Pancreas (tissue), 10 donors: ENCODE results near the gene MYO9B. TPM values are rescaled to one million over a fixed set of nuclear protein-coding genes. Genes with fewer than 3 reads are reported as not detected.

Experiments
- ATAC-seq, 4 donors: fragments of 200-7000 bp; cut with Tn5 transposase; one replicate each; pipeline versions ENCODE4 v1.8.0 to v1.9.1; 2020; ENCODE audit warnings: mild to moderate bottlenecking in 4 of 4, moderate library complexity in 4 of 4
- DNase-seq, 6 donors: peaks; one replicate each; pipeline ENCODE4 v3.0.0-alpha.2; 2020
- FAIRE-seq: peaks from 2 replicates; lab custom pipeline; 2012; peaks lifted over from hg19 to GRCh38; lab: Jason Lieb, UNC
- H3K27ac ChIP-seq, 4 donors: fragments of 200-600 bp; sonication (generic); 1 replicate in 3 of 4; 2 replicates in 1 of 4; pipeline versions ENCODE4 v1.5.0 to v1.8.0; 2020
- H3K27me3 ChIP-seq, 4 donors: fragments of 200-600 bp; one replicate each; pipeline ENCODE4 v1.8.0; 2021
- H3K36me3 ChIP-seq, 3 donors: fragments of 200-600 bp; sonication (generic) in 1 of 3; one replicate each; pipeline versions ENCODE4 v1.5.0 to v1.8.0; 2020 to 2021
- H3K4me1 ChIP-seq, 3 donors: fragments of 200-600 bp; one replicate each; pipeline ENCODE4 v1.8.0; 2021
- H3K4me3 ChIP-seq, 4 donors: fragments of 200-600 bp; sonication (generic) in 2 of 4; one replicate each; pipeline versions ENCODE4 v1.5.0 to v1.8.0; 2020 to 2021
- H3K9me3 ChIP-seq, 4 donors: fragments of 200-600 bp; one replicate each; pipeline ENCODE4 v1.8.0; 2021
- CTCF ChIP-seq, 4 donors: fragments of 200-600 bp; sonication (generic) in 3 of 4; IDR thresholded peaks; one replicate each; pipeline versions ENCODE4 v1.5.0 to v1.8.0; 2021; ENCODE audit warnings: antibody characterized with exemption in 4 of 4
- WGBS, 2 donors: extraction: QIAGEN DNeasy Blood & Tissue Kit; methylation state at CpG; one replicate each; pipeline ENCODE4 v1.1.7; 2013; 5-methylcytosine and 5-hydroxymethylcytosine counted together
- intact Hi-C, 3 donors: fragments of 100-400 bp; cut with DNase I; formaldehyde crosslinking; loops; one replicate each; pipeline versions ENCODE4 v1.11.1 to v1.14.2; 2022
- polyA plus RNA-seq, 2 donors: library from polyadenylated mRNA; stranded (reverse); fragments of 200-250 nt; gene quantifications; one replicate each; pipeline ENCODE4 v1.2.3, GENCODE V29; 2013
- total RNA-seq, 6 donors: library from RNA; stranded (reverse); fragmentation: NEBNext Ultra II Directional in 4 of 6; extraction: Animal tissue kit (Norgen Biotek cat#: 25700) in 4 of 6; gene quantifications; one replicate each; pipeline versions ENCODE4 v1.2.1 to v1.2.4, GENCODE V29; 2021 to 2023
- donor health status: healthy with polysubstance abuse.
- donor health status: DM: no; HTN: no; CAD: no; lungs with moderate emphysema.
- donor health status: DM: no; HTN: no; CAD: no.
- donor health status: control.
- donor health status: control.
- donor health status: Bipolar disorder and iron deficiency.
- donor health status: DM: yes; HTN: yes; CAD: no.
- donor health status: DM: no; HTN: no; CAD: no.
- donor health status: DM: no; HTN: no; CAD: no.
- donor health status: DM: yes; HTN: yes; CAD: no.

MYO9B gene
- total and polyA plus RNA-seq, 8 donors = 16.6 to 53.4 (median 23.4) TPM

GRCh38 chr19:17128403-17128802 lies 52.8 kb downstream of the MYO9B start:
- H3K27ac ChIP-seq = no peak overlapping the region
- no peaks in the 10 kb centered on the region for H3K4me1 ChIP-seq
- intact Hi-C loops = no loop called here
- WGBS, 2 donors = 95 to 96% methylated on average over 12 of the region's 12 CpGs
- TF ChIP-seq CTCF (IDR thresholded peaks at IDR 0.05) = no peak
- ATAC-seq = no peak
- FAIRE-seq = no peak
- H3K36me3 ChIP-seq = no peaks in the 10 kb centered on the region
- H3K9me3 ChIP-seq = no peaks in the 10 kb centered on the region
- DNase-seq = no peak
- no peaks in the 10 kb centered on the region for H3K27me3 ChIP-seq
- no peak overlapping the region for H3K4me3 ChIP-seq

- Histone ChIP-seq H3K4me1 (no peaks in the 10 kb centered on the region), H3K4me3 (no peak overlapping the region), H3K27ac (no peak overlapping the region), H3K9me3 (no peaks in the 10 kb centered on the region), H3K27me3 (no peaks in the 10 kb centered on the region), H3K36me3 (no peaks in the 10 kb centered on the region)
- DNase-seq = no peak
- intact Hi-C loops = no loop called here
- ATAC-seq = no peak
- no peak for TF ChIP-seq CTCF (IDR thresholded peaks at IDR 0.05)
- WGBS, 2 donors = 92 to 93% methylated on average over 9 of the region's 9 CpGs
- no peak for FAIRE-seq
Observed at GRCh38 chr19:17128820-17129219, 53.2 kb downstream of the MYO9B start.

- no peak for TF ChIP-seq CTCF (IDR thresholded peaks at IDR 0.05)
- WGBS, 2 donors = 93% methylated on average over 12 of the region's 12 CpGs
- ATAC-seq = no peak
- Histone ChIP-seq H3K4me1 (no peaks in the 10 kb centered on the region), H3K36me3 (no peaks in the 10 kb centered on the region), H3K27me3 (no peaks in the 10 kb centered on the region), H3K9me3 (no peaks in the 10 kb centered on the region), H3K27ac (no peak overlapping the region), H3K4me3 (no peak overlapping the region)
- FAIRE-seq = no peak
- no peak for DNase-seq
- intact Hi-C loops = no loop called here
Observed at GRCh38 chr19:17129377-17129776, 53.8 kb downstream of the MYO9B start.

GRCh38 chr19:17135001-17135853 lies 59.6 kb downstream of the MYO9B start:
- peak overlapping the region; percentile 71 to 92 (median 84) for H3K27ac ChIP-seq
- no peak for TF ChIP-seq CTCF (IDR thresholded peaks at IDR 0.05)
- no peaks in the 10 kb centered on the region for H3K36me3 ChIP-seq
- H3K4me3 ChIP-seq = no peak overlapping the region
- intact Hi-C loops = no loop called here
- H3K4me1 ChIP-seq = peaks cover 7 to 16% (median 14%) of the 10 kb centered on the region in 3 donors
- FAIRE-seq (no peak), ATAC-seq (peak; percentile 54 to 75 (median 70)), DNase-seq (peak; percentile 70 to 87 (median 76))
- WGBS, 2 donors = 55 to 64% methylated on average over 30 of the region's 30 CpGs
- H3K9me3 ChIP-seq = no peaks in the 10 kb centered on the region
- H3K27me3 ChIP-seq = no peaks in the 10 kb centered on the region

GRCh38 chr19:17136021-17136420 lies 60.4 kb downstream of the MYO9B start:
- no peak for DNase-seq
- no peak for TF ChIP-seq CTCF (IDR thresholded peaks at IDR 0.05)
- ATAC-seq = no peak
- WGBS, 2 donors = 82 to 86% methylated on average over 9 of the region's 9 CpGs
- no peak for FAIRE-seq
- Histone ChIP-seq H3K4me1 (peaks cover 7 to 16% (median 15%) of the 10 kb centered on the region in 3 donors), H3K27me3 (no peaks in the 10 kb centered on the region), H3K36me3 (no peaks in the 10 kb centered on the region), H3K27ac (peak overlapping the region; percentile 71 to 92 (median 84)), H3K9me3 (no peaks in the 10 kb centered on the region), H3K4me3 (no peak overlapping the region)
- intact Hi-C loops = no loop called here
